Spleen (tissue), 11 donors: ENCODE results near the gene PDZD8. TPM values are rescaled to one million over a fixed set of nuclear protein-coding genes. Genes with fewer than 3 reads are reported as not detected.
"Not testable (repeated sequence)": the region's sequence is repeated elsewhere in the genome, so short reads cannot be mapped to it uniquely, and the experiment has no call there.

Source experiments
- DNase-seq: peaks from one replicate; pipeline ENCODE4 v3.0.0-alpha.2; 2020
- H3K27ac ChIP-seq, 8 donors: fragments of 200-600 bp; sonication (generic) in 7 of 8; 1 replicate in 4 of 8; 2 replicates in 4 of 8; pipeline versions ENCODE4 v1.5.0 to v1.8.0; 2016 to 2021; ENCODE audit warnings: inconsistent platforms in 4 of 8, mild to moderate bottlenecking in 4 of 8, moderate library complexity in 1 of 8
- H3K27me3 ChIP-seq, 7 donors: fragments of 200-600 bp; sonication (generic) in 6 of 7; replicated peaks in 1 of 7; 1 replicate in 4 of 7; 2 replicates in 3 of 7; pipeline versions ENCODE4 v1.5.0 to v1.8.0; 2016 to 2021; ENCODE audit warnings: inconsistent platforms in 3 of 7, mild to moderate bottlenecking in 1 of 7
- H3K36me3 ChIP-seq, 6 donors: fragments of 200-600 bp; sonication (generic) in 5 of 6; 1 replicate in 4 of 6; 2 replicates in 2 of 6; pipeline versions ENCODE4 v1.5.0 to v1.8.0; 2016 to 2021; ENCODE audit warnings: inconsistent platforms in 2 of 6
- H3K4me1 ChIP-seq, 6 donors: fragments of 200-600 bp; sonication (generic) in 5 of 6; 1 replicate in 3 of 6; 2 replicates in 3 of 6; pipeline versions ENCODE4 v1.5.0 to v1.8.0; 2016 to 2021; ENCODE audit warnings: inconsistent platforms in 3 of 6
- H3K4me3 ChIP-seq, 8 donors: fragments of 200-600 bp; sonication (generic) in 7 of 8; 1 replicate in 4 of 8; 2 replicates in 4 of 8; pipeline versions ENCODE4 v1.5.0 to v1.8.0; 2016 to 2021; ENCODE audit warnings: inconsistent platforms in 4 of 8, mild to moderate bottlenecking in 4 of 8, moderate library complexity in 2 of 8
- H3K9me3 ChIP-seq, 8 donors: fragments of 200-600 bp; sonication (generic) in 7 of 8; 1 replicate in 4 of 8; 2 replicates in 4 of 8; pipeline versions ENCODE4 v1.5.0 to v1.8.0; 2016 to 2021; ENCODE audit warnings: inconsistent platforms in 4 of 8
- CTCF ChIP-seq, 11 experiments: fragments of 200-600 bp in 7 of 11; fragments of 450-650 bp in 4 of 11; sonication (generic) in 4 of 11; IDR thresholded peaks in 8 of 11; conservative IDR thresholded peaks in 3 of 11; 1 replicate in 7 of 11; 2 replicates in 4 of 11; pipeline versions ENCODE4 v1.4.0 to v1.8.0; 2016 to 2021; ENCODE audit warnings: antibody characterized with exemption in 11 of 11, inconsistent platforms in 4 of 11, mild to moderate bottlenecking in 1 of 11
- POLR2A ChIP-seq, 3 donors: fragments of 450-650 bp; IDR thresholded peaks; one replicate each; pipeline ENCODE4 v1.5.1; 2017; ENCODE audit warnings: antibody characterized with exemption in 3 of 3, mild to moderate bottlenecking in 1 of 3
- POLR2AphosphoS5 ChIP-seq, 3 donors: sonication (generic); formaldehyde crosslinking; IDR thresholded peaks; one replicate each; pipeline ENCODE4 v1.5.1; 2017; ENCODE audit warnings: antibody characterized with exemption in 3 of 3
- WGBS, 5 donors: extraction: QIAGEN DNeasy Blood & Tissue Kit in 3 of 5; methylation state at CpG; one replicate each; pipeline versions ENCODE4 v1.1.5 to v1.1.7; 2013 to 2018; 5-methylcytosine and 5-hydroxymethylcytosine counted together
- intact Hi-C: fragments of 100-400 bp; cut with DNase I; formaldehyde crosslinking; loops from one replicate; pipeline ENCODE4 v1.15.0; 2023; ENCODE audit warnings: low total_unique reads
- polyA plus RNA-seq, 3 donors: library from polyadenylated mRNA; stranded (reverse); fragments of 200-250 nt; gene quantifications; one replicate each; pipeline ENCODE4 v1.2.1, GENCODE V29; 2013
- total RNA-seq, 7 donors: library from RNA; depleted of rRNA in 3 of 7; stranded (reverse); fragments of >200 nt in 3 of 7; fragmentation: NEBNext Ultra II Directional in 4 of 7; extraction: Animal tissue kit (Norgen Biotek cat#: 25700) in 4 of 7; gene quantifications; one replicate each; pipeline versions ENCODE4 v1.1.0 to v1.2.1, GENCODE V29; 2016 to 2021
- donor health status: healthy with polysubstance abuse.
- donor health status: DM: no; HTN: no; CAD: no; lungs with moderate emphysema.
- donor health status: DM: no; HTN: no; CAD: no.
- donor health status: Bipolar disorder and iron deficiency.
- donor health status: healthy.
- donor health status: DM: no; HTN: no; CAD: no.
- donor health status: DM: yes; HTN: yes; CAD: no.

The PDZD8 gene
- total and polyA plus RNA-seq, 10 donors: 0.91 to 119 (median 26.5) TPM

GRCh38 chr10:117239721-117240620 is 135.3 kb downstream of the PDZD8 start:
- no peak for TF ChIP-seq CTCF (IDR thresholded peaks at IDR 0.05 in 8 of 11, conservative IDR thresholded peaks at IDR 0.05 in 3 of 11)
- TF ChIP-seq POLR2AphosphoS5 (IDR thresholded peaks at IDR 0.05): no peak
- TF ChIP-seq POLR2A (IDR thresholded peaks at IDR 0.05): no peak
- H3K27ac ChIP-seq: no peak overlapping the region
- intact Hi-C loops: no loop called here

GRCh38 chr10:117239051-117239450 is 136.2 kb downstream of the PDZD8 start:
- peaks cover 0 to 72% (median 32%) of the 10 kb centered on the region in 7 donors for H3K27me3 ChIP-seq
- 80 to 96% (median 93%) methylated on average over 6 to 8 of the region's 8 CpGs for WGBS, 5 donors
- H3K27ac ChIP-seq: no peak overlapping the region
- H3K36me3 ChIP-seq: no peaks in the 10 kb centered on the region
- peaks cover 6 to 33% (median 13%) of the 10 kb centered on the region in 6 donors for H3K4me1 ChIP-seq
- no peak for DNase-seq
- intact Hi-C loops: no loop called here
- peaks cover 0 to 11% (median 2%) of the 10 kb centered on the region in 8 donors for H3K9me3 ChIP-seq
- no peak overlapping the region for H3K4me3 ChIP-seq
- TF ChIP-seq CTCF (IDR thresholded peaks at IDR 0.05 in 8 of 11, conservative IDR thresholded peaks at IDR 0.05 in 3 of 11) (no peak), POLR2A (IDR thresholded peaks at IDR 0.05) (no peak), POLR2AphosphoS5 (IDR thresholded peaks at IDR 0.05) (no peak)

More at GRCh38 chr10:117239721-117240620, 135.3 kb downstream of the PDZD8 start:
- peaks cover 6 to 33% (median 13%) of the 10 kb centered on the region in 6 donors for H3K4me1 ChIP-seq
- H3K4me3 ChIP-seq: no peak overlapping the region
- 58 to 71% (median 60%) methylated on average over 13 to 15 of the region's 15 CpGs for WGBS, 5 donors
- no peaks in the 10 kb centered on the region for H3K36me3 ChIP-seq
- peaks cover 0 to 11% (median 2%) of the 10 kb centered on the region in 8 donors for H3K9me3 ChIP-seq
- peaks cover 0 to 80% (median 32%) of the 10 kb centered on the region in 7 donors for H3K27me3 ChIP-seq
- DNase-seq: no peak

GRCh38 chr10:117237401-117237991 is 137.7 kb downstream of the PDZD8 start:
- Histone ChIP-seq H3K27me3 (peaks cover 0 to 66% (median 27%) of the 10 kb centered on the region in 7 donors), H3K4me1 (peaks cover 6 to 33% (median 13%) of the 10 kb centered on the region in 6 donors), H3K9me3 (peaks cover 0 to 11% (median 2%) of the 10 kb centered on the region in 8 donors), H3K36me3 (no peaks in the 10 kb centered on the region), H3K4me3 (no peak overlapping the region), H3K27ac (peak overlapping the region in 4 of 8 donors; percentile 26 to 75 (median 63))
- intact Hi-C loops: no loop called here
- TF ChIP-seq POLR2AphosphoS5 (IDR thresholded peaks at IDR 0.05) (peak in 1 of 3 donors; percentile 32), CTCF (IDR thresholded peaks at IDR 0.05 in 8 of 11, conservative IDR thresholded peaks at IDR 0.05 in 3 of 11) (peak in 2 of 11 experiments; percentile 24 to 36), POLR2A (IDR thresholded peaks at IDR 0.05) (no peak)
- no peak for DNase-seq
- 52 to 81% (median 68%) methylated on average over 5 of the region's 5 CpGs for WGBS, 5 donors

- intact Hi-C loops, DNase-seq: not testable (repeated sequence)
Observed at GRCh38 chr10:117230107-117230506, 145.1 kb downstream of the PDZD8 start.

More at GRCh38 chr10:117230107-117230506, 145.1 kb downstream of the PDZD8 start:
- H3K4me3 ChIP-seq, H3K36me3 ChIP-seq, H3K4me1 ChIP-seq, H3K9me3 ChIP-seq, H3K27ac ChIP-seq: not testable (repeated sequence)
- peaks cover 0 to 73% (median 0%) of the 10 kb centered on the region in 7 donors for H3K27me3 ChIP-seq
- WGBS, 5 donors: 82 to 96% (median 95%) methylated on average over 4 of the region's 4 CpGs
